Mesenchymal stem cell (in vitro differentiated cells and primary cell): ENCODE data around the gene TCF25.
A peak's percentile ranks its signal among the peaks of the same experiment; 100 is the strongest.

Source experiments
- DNase-seq: peaks from one replicate; pipeline ENCODE4 v3.0.0-alpha.2; 2013
- H2AFZ ChIP-seq: one replicate; pipeline ENCODE4 v1.6.1; 2013; ENCODE audit warnings: low read depth, mild to moderate bottlenecking, control low read depth, inconsistent platforms, low read length, moderate library complexity
- H2AK5ac ChIP-seq: 2 replicates; pipeline ENCODE4 v1.6.1; 2013; ENCODE audit warnings: low read length, moderate library complexity, mild to moderate bottlenecking, inconsistent platforms; ENCODE audit not compliant: severe bottlenecking
- H2BK120ac ChIP-seq: one replicate; pipeline ENCODE4 v1.6.1; 2013; ENCODE audit warnings: low read depth, mild to moderate bottlenecking, inconsistent platforms, low read length, moderate library complexity
- H2BK12ac ChIP-seq, 2 experiments: one replicate each; pipeline ENCODE4 v1.6.1; 2013; ENCODE audit warnings: inconsistent platforms in 2 of 2, low read length in 2 of 2, mild to moderate bottlenecking in 2 of 2, moderate library complexity in 2 of 2, control low read depth in 1 of 2
- H2BK15ac ChIP-seq: one replicate; pipeline ENCODE4 v1.6.1; 2013; ENCODE audit warnings: mild to moderate bottlenecking, low read depth, inconsistent platforms; ENCODE audit not compliant: poor library complexity, severe bottlenecking
- H2BK5ac ChIP-seq: 2 replicates; pipeline ENCODE4 v1.6.1; 2013; ENCODE audit warnings: low read depth, mild to moderate bottlenecking, low read length, control low read depth, inconsistent platforms; ENCODE audit not compliant: poor library complexity, severe bottlenecking
- H3K14ac ChIP-seq, 2 experiments: one replicate each; pipeline ENCODE4 v1.6.1; 2013; ENCODE audit warnings: inconsistent platforms in 2 of 2, low read length in 2 of 2, control low read depth in 1 of 2, mild to moderate bottlenecking in 1 of 2, moderate library complexity in 1 of 2
- H3K18ac ChIP-seq, 2 experiments: one replicate each; pipeline ENCODE4 v1.6.1; 2013; ENCODE audit warnings: inconsistent platforms in 2 of 2, low read length in 2 of 2, control low read depth in 1 of 2, low read depth in 1 of 2, mild to moderate bottlenecking in 1 of 2
- H3K23ac ChIP-seq, 2 experiments: one replicate each; pipeline ENCODE4 v1.6.1; 2013; ENCODE audit warnings: inconsistent platforms in 2 of 2, low read length in 2 of 2, mild to moderate bottlenecking in 2 of 2, moderate library complexity in 2 of 2, control low read depth in 1 of 2
- H3K27ac ChIP-seq: 2 replicates; pipeline ENCODE4 v1.5.1; 2013; ENCODE audit warnings: mild to moderate bottlenecking, moderate library complexity, low read length, control low read depth, inconsistent platforms; ENCODE audit not compliant: poor library complexity, severe bottlenecking
- H3K27me3 ChIP-seq, 2 experiments: 2 replicates each; pipeline versions ENCODE4 v1.6.1 to v1.7.0; 2013; ENCODE audit warnings: low read length in 2 of 2, mild to moderate bottlenecking in 2 of 2, moderate library complexity in 2 of 2, control low read depth in 1 of 2, inconsistent platforms in 1 of 2; ENCODE audit not compliant: control insufficient read depth in 1 of 2, insufficient read depth in 1 of 2
- H3K36me3 ChIP-seq, 2 experiments: 2 replicates each; pipeline versions ENCODE4 v1.6.1 to v1.7.0; 2013; ENCODE audit warnings: low read length in 2 of 2, control low read depth in 1 of 2, inconsistent platforms in 1 of 2, low read depth in 1 of 2, mild to moderate bottlenecking in 1 of 2; ENCODE audit not compliant: insufficient read depth in 2 of 2, control insufficient read depth in 1 of 2
- H3K4ac ChIP-seq, 2 experiments: one replicate each; pipeline ENCODE4 v1.6.1; 2013; ENCODE audit warnings: inconsistent platforms in 2 of 2, low read length in 2 of 2, mild to moderate bottlenecking in 2 of 2, moderate library complexity in 2 of 2, control low read depth in 1 of 2, low read depth in 1 of 2
- H3K4me1 ChIP-seq: 2 replicates; pipeline ENCODE4 v1.6.1; 2013; ENCODE audit warnings: low read depth, low read length, control low read depth; ENCODE audit not compliant: control insufficient read depth, insufficient read depth
- H3K4me2 ChIP-seq: 2 replicates; pipeline ENCODE4 v1.6.1; 2013; ENCODE audit warnings: low read length, mild to moderate bottlenecking, inconsistent platforms; ENCODE audit not compliant: poor library complexity, severe bottlenecking
- H3K4me3 ChIP-seq, 2 experiments: 2 replicates each; pipeline versions ENCODE4 v1.5.1 to v1.7.0; 2013; ENCODE audit warnings: low read length in 2 of 2, mild to moderate bottlenecking in 2 of 2, control low read depth in 1 of 2, low read depth in 1 of 2; ENCODE audit not compliant: insufficient read depth in 1 of 2
- H3K79me1 ChIP-seq: replicated peaks from 2 replicates; pipeline ENCODE4 v1.6.1; 2013; ENCODE audit warnings: mild to moderate bottlenecking, control low read depth, low read length, inconsistent platforms; ENCODE audit not compliant: poor library complexity, severe bottlenecking
- H3K9ac ChIP-seq: 2 replicates; pipeline ENCODE4 v1.7.0; 2013; ENCODE audit warnings: mild to moderate bottlenecking, low read length, moderate library complexity
- H3K9me3 ChIP-seq: 2 replicates; pipeline ENCODE4 v1.7.0; 2013; ENCODE audit warnings: mild to moderate bottlenecking, low read length; ENCODE audit not compliant: control insufficient read depth
- H4K8ac ChIP-seq: one replicate; pipeline ENCODE4 v1.6.1; 2013; ENCODE audit warnings: inconsistent platforms, mild to moderate bottlenecking, low read length, moderate library complexity
- H4K91ac ChIP-seq: one replicate; pipeline ENCODE4 v1.6.1; 2013; ENCODE audit warnings: mild to moderate bottlenecking, low read length, inconsistent platforms
- WGBS: methylation state at CpG from one replicate; pipeline ENCODE4 v1.1.7; 2013; ENCODE audit warnings: mixed read lengths; 5-methylcytosine and 5-hydroxymethylcytosine counted together

Gene TCF25

DNA sequence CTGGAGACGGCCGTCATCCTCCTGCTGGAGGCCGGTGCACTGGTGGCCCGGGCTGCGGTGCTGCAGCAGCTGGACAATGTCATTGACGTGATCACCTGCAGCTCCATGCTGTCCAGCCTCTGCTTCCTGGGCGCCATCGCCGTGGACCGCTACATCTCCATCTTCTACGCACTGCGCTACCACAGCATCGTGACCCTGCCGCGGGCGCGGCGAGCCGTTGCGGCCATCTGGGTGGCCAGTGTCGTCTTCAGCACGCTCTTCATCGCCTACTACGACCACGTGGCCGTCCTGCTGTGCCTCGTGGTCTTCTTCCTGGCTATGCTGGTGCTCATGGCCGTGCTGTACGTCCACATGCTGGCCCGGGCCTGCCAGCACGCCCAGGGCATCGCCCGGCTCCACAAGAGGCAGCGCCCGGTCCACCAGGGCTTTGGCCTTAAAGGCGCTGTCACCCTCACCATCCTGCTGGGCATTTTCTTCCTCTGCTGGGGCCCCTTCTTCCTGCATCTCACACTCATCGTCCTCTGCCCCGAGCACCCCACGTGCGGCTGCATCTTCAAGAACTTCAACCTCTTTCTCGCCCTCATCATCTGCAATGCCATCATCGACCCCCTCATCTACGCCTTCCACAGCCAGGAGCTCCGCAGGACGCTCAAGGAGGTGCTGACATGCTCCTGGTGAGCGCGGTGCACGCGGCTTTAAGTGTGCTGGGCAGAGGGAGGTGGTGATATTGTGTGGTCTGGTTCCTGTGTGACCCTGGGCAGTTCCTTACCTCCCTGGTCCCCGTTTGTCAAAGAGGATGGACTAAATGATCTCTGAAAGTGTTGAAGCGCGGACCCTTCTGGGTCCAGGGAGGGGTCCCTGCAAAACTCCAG, 46.4 kb downstream of the TCF25 start:
- H3K9ac ChIP-seq = peak overlapping the region; percentile 100
- peak overlapping the region; percentile 7 to 41 for H3K4ac ChIP-seq
- peaks cover 56% of the 10 kb centered on the region for H3K4me1 ChIP-seq
- H3K79me1 ChIP-seq = peaks cover 7% of the 10 kb centered on the region
- H2AK5ac ChIP-seq = peak overlapping the region; percentile 58
- H3K18ac ChIP-seq = peak overlapping the region; percentile 68 to 98
- H4K8ac ChIP-seq = peak overlapping the region; percentile 83
- peak overlapping the region; percentile 85 to 91 for H2BK12ac ChIP-seq
- DNase-seq = no peak
- no peak overlapping the region for H3K27ac ChIP-seq
- peak overlapping the region; percentile 97 for H2BK15ac ChIP-seq
- peak overlapping the region in 1 of 2 experiments; percentile 86 for H3K4me3 ChIP-seq
- no peak overlapping the region for H3K23ac ChIP-seq
- no peak overlapping the region for H2BK5ac ChIP-seq
- H2BK120ac ChIP-seq = peak overlapping the region; percentile 99
- no peak overlapping the region for H2AFZ ChIP-seq
- peaks cover 0 to 12% of the 10 kb centered on the region in 2 experiments for H3K36me3 ChIP-seq
- peak overlapping the region; percentile 94 for H4K91ac ChIP-seq
- 97% methylated on average over 52 of the region's 52 CpGs for WGBS
- peak overlapping the region in 1 of 2 experiments; percentile 79 for H3K14ac ChIP-seq
- no peak overlapping the region for H3K4me2 ChIP-seq
- H3K27me3 ChIP-seq = no peaks in the 10 kb centered on the region
- no peaks in the 10 kb centered on the region for H3K9me3 ChIP-seq

DNA sequence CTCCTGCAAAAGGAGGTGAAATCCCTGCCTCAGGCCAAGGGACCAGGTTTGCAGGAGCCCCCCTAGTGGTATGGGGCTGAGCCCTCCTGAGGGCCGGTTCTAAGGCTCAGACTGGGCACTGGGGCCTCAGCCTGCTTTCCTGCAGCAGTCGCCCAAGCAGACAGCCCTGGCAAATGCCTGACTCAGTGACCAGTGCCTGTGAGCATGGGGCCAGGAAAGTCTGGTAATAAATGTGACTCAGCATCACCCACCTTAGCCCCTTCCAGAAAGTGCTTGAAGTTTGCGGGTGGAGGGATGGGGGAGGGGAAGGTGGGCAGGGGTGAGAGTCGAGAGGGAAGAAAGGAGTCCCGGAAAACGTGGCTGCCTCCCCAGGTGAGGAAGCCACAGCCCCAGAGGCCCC, 47.3 kb downstream of the TCF25 start:
- H3K79me1 ChIP-seq = peaks cover 9% of the 10 kb centered on the region
- DNase-seq = peak; percentile 53

DNA sequence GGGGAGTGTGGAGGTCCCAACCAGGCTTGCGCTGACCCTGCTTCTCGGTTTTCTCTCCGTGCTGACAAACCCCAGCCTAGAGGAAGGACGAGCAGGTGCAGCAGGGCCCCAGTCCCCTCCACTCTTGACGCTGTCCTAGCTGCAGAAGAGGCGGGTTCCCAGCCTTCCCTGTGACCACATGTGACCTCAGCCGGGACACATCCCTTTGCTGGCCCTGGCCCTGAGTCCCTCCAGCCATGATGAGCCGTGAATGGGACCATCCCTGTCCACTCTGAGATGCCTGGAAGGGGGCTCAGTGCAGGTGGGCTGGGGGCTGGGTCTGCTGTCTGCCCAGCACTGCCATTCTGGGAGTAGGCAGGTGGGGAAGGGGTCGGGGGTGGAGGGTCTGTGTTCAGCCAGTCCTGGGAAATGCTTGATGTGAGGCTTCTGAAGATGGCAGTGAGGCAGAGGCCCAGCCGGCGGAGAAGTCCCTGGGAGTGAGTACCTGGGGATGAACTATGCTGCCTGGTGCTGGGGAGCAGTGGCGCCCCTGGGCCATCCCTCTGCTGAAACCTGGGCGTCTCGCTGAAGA, 47.8 kb downstream of the TCF25 start:
- Histone ChIP-seq H3K9me3 (no peaks in the 10 kb centered on the region), H3K27me3 (no peaks in the 10 kb centered on the region), H3K4me1 (peaks cover 63% of the 10 kb centered on the region), H3K4me2 (peak overlapping the region; percentile 30), H4K8ac (peak overlapping the region; percentile 92), H3K9ac (peak overlapping the region; percentile 100), H3K79me1 (peaks cover 10% of the 10 kb centered on the region), H2BK120ac (peak overlapping the region; percentile 99), H2BK5ac (peak overlapping the region; percentile 69), H3K14ac (peak overlapping the region in 1 of 2 experiments; percentile 72), H3K36me3 (peaks cover 0 to 12% of the 10 kb centered on the region in 2 experiments), H3K27ac (peak overlapping the region; percentile 100), H2AK5ac (peak overlapping the region; percentile 40), H3K18ac (peak overlapping the region; percentile 98), H2AFZ (no peak overlapping the region), H3K4ac (peak overlapping the region; percentile 43 to 98), H4K91ac (peak overlapping the region; percentile 98), H2BK12ac (peak overlapping the region; percentile 87 to 94), H2BK15ac (peak overlapping the region; percentile 84), H3K4me3 (peak overlapping the region in 1 of 2 experiments; percentile 86), H3K23ac (peak overlapping the region in 1 of 2 experiments; percentile 57)
- DNase-seq = no peak
- WGBS = 54% methylated on average over 14 of the region's 14 CpGs

More for the DNA sequence above, 47.3 kb downstream of the TCF25 start:
- Histone ChIP-seq H3K4me2 (no peak overlapping the region), H3K4me3 (peak overlapping the region in 1 of 2 experiments; percentile 86), H3K4me1 (peaks cover 64% of the 10 kb centered on the region), H3K36me3 (peaks cover 0 to 12% of the 10 kb centered on the region in 2 experiments), H3K18ac (peak overlapping the region; percentile 98), H2BK12ac (peak overlapping the region; percentile 87 to 94), H3K14ac (peak overlapping the region in 1 of 2 experiments; percentile 72), H3K9me3 (no peaks in the 10 kb centered on the region), H2BK5ac (peak overlapping the region; percentile 22), H3K27ac (peak overlapping the region; percentile 100), H2BK15ac (peak overlapping the region; percentile 15), H3K4ac (peak overlapping the region; percentile 92 to 98), H3K27me3 (no peaks in the 10 kb centered on the region), H3K9ac (peak overlapping the region; percentile 100), H2AFZ (no peak overlapping the region), H4K91ac (peak overlapping the region; percentile 98), H2BK120ac (peak overlapping the region; percentile 99), H4K8ac (peak overlapping the region; percentile 92), H2AK5ac (peak overlapping the region; percentile 40), H3K23ac (no peak overlapping the region)
- 61% methylated on average over 5 of the region's 6 CpGs for WGBS
